BLaER1 treated with 17β-estradiol and CSF1 and Interleukin-3, amounts not matched to agents 10 nM and 100 nM (cell line): Measurements from ENCODE around the gene CIAPIN1.

Experiments used
- H3K27ac ChIP-seq, 11 experiments: shearing (Covaris generic); formaldehyde crosslinking; 2 replicates each; pipeline ENCODE4 v1.8.1; 2022
- H3K27me3 ChIP-seq, 11 experiments: shearing (Covaris generic); formaldehyde crosslinking; 2 replicates each; pipeline ENCODE4 v1.8.1; 2022
- H3K36me3 ChIP-seq, 11 experiments: shearing (Covaris generic); formaldehyde crosslinking; 2 replicates each; pipeline ENCODE4 v1.8.1; 2022
- H3K4me1 ChIP-seq, 10 experiments: shearing (Covaris generic); formaldehyde crosslinking; 2 replicates each; pipeline ENCODE4 v1.8.1; 2022
- H3K4me2 ChIP-seq, 11 experiments: shearing (Covaris generic); formaldehyde crosslinking; 2 replicates each; pipeline ENCODE4 v1.8.1; 2022
- H3K4me3 ChIP-seq, 10 experiments: shearing (Covaris generic); formaldehyde crosslinking; 2 replicates each; pipeline ENCODE4 v1.8.1; 2022
- H3K9ac ChIP-seq, 11 experiments: shearing (Covaris generic); formaldehyde crosslinking; 2 replicates each; pipeline ENCODE4 v1.8.1; 2022
- H3K9me3 ChIP-seq, 11 experiments: shearing (Covaris generic); formaldehyde crosslinking; replicated peaks in 1 of 11; 2 replicates each; pipeline ENCODE4 v1.8.1; 2022
- H4K20me1 ChIP-seq, 11 experiments: shearing (Covaris generic); formaldehyde crosslinking; 2 replicates each; pipeline ENCODE4 v1.8.1; 2022
- Cebpa-rat ChIP-seq, 11 experiments: shearing (Covaris generic); IDR thresholded peaks; 2 replicates each; pipeline ENCODE4 v1.8.1; 2022

The CIAPIN1 gene

DNA sequence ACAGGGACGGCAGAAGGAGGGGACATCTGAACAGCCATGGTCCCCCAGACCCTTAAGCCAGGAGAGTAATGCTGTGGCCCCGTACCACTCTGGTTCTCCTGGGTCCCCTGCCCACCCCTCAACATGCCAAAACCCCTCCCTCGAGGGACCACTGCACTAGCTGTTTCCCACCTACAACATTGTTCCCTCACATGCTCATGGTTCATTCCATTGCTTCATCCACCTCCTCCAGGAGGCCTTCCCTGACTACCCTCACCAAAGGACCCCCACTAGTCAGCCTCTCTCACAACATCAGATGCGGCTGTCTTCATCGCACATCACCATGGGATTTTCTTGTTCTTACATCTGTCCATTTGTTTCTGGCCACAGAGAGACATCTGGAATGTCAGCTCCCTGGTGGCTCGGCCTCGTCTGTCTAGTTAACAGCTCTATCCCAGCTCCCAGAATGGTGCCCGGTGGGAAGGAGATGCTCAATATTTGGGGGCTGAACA, 37.4 kb upstream of the CIAPIN1 start:
- peak overlapping the region in 8 of 11 experiments; percentile 91 to 99 (median 96); a peak in 14 of 22 replicates for H3K4me2 ChIP-seq
- peaks cover 22 to 54% (median 38%) of the 10 kb centered on the region in 10 experiments for H3K4me1 ChIP-seq
- peaks cover 0 to 50% (median 7%) of the 10 kb centered on the region in 11 experiments; a peak in 8 of 22 replicates for H4K20me1 ChIP-seq
- no peaks in the 10 kb centered on the region for H3K36me3 ChIP-seq
- peaks cover 4 to 10% (median 7%) of the 10 kb centered on the region in 11 experiments; a peak in 21 of 22 replicates for H3K9me3 ChIP-seq
- no peaks in the 10 kb centered on the region for H3K27me3 ChIP-seq
- H3K9ac ChIP-seq: peak overlapping the region in 2 of 11 experiments; percentile 83 to 84; a peak in 2 of 22 replicates
- no peak for TF ChIP-seq Cebpa-rat (IDR thresholded peaks at IDR 0.05)
- no peak overlapping the region for H3K27ac ChIP-seq
- H3K4me3 ChIP-seq: peak overlapping the region in 3 of 10 experiments; percentile 94 to 96 (median 94); a peak in 3 of 20 replicates

DNA sequence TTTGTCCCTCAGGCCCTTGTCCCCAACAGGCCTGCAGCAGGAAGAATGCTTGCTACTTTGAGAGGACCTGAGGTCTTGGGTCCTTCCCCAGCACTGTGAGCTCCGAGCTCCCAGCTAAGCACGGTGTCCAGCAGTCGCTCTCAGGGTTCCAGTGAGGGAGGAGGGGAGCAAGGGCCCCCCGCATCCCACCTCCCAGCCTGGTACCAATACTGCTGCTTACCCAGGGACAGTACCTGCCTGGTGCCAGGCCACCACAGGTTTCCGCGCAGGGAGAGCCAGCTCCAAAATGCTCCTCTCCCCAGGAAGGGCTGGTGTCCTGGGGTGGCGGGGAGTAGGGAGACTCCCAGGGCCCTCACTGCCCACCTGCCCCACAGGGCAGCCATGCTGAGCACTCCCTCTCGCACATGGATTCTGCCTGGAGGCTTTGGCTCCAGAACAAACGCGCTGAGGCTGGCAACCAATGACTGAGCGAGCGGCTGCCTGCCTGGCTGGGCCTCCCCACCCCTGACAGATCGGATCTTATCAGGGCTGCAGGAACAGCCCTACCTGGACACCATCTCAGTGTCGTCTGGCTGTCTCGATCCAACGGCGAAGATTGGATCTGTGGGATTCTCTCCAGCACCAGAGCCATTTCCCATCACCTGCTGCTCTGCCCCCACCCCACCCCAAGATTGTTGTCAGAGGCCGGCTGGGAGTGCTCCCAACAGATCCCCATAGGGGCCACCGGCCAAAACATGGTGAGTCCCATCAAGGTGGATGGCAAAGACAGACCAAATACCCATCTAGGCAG, 36.7 kb upstream of the CIAPIN1 start:
- no peak for TF ChIP-seq Cebpa-rat (IDR thresholded peaks at IDR 0.05)
- peak overlapping the region in 4 of 11 experiments; percentile 91 to 99 (median 96); a peak in 3 of 22 replicates for H3K4me2 ChIP-seq
- H3K9ac ChIP-seq: no peak overlapping the region
- H4K20me1 ChIP-seq: peaks cover 0 to 50% (median 7%) of the 10 kb centered on the region in 11 experiments; a peak in 8 of 22 replicates
- H3K27ac ChIP-seq: no peak overlapping the region
- peaks cover 28 to 60% (median 45%) of the 10 kb centered on the region in 10 experiments for H3K4me1 ChIP-seq
- H3K36me3 ChIP-seq: no peaks in the 10 kb centered on the region
- H3K27me3 ChIP-seq: no peaks in the 10 kb centered on the region
- peaks cover 0 to 3% (median under 1%) of the 10 kb centered on the region in 11 experiments; a peak in 9 of 22 replicates for H3K9me3 ChIP-seq
- H3K4me3 ChIP-seq: no peak overlapping the region

DNA sequence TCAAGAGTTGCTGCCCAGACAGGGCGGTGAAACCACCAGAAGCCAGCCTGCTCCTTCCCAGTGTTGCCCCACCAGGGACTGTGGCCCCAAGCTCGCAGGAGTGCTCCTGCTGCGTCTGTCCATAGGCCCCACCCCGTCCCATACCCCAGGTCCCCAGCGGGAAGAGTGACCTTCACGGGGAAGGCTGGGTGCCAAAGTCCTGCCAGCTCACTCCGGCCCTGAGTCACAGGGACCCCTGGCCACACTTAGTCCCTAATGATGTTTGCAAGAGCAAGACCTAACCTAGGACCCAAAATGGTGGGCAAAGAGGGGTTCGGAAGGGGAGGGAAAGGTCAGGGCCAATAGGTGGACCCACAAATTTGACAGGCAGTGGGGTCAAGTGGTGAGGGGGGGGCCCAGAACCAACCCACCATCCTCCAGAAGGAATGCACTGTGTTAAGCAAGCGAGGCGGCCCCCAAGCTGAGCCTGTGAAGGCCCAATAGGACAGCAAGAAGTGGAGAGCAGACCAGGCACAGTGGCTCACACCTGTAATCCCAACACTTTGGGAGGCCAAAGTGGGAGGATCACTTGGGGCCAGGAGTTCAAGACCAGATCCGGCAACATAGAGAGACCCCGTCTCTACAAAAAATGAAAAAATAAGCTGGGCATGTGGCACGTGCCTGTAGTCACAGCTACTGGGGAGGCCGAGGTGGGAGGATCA, 35.8 kb upstream of the CIAPIN1 start:
- Histone ChIP-seq H3K9ac (no peak overlapping the region), H3K27ac (no peak overlapping the region), H3K4me2 (no peak overlapping the region), H3K27me3 (no peaks in the 10 kb centered on the region), H3K36me3 (0 out of 22 replicates have a peak, but pooled peaks cover 0 to 1% (median 0%) of the 10 kb centered on the region in 11 experiments), H3K9me3 (no peaks in the 10 kb centered on the region), H4K20me1 (peaks cover 0 to 56% (median 13%) of the 10 kb centered on the region in 11 experiments; a peak in 17 of 22 replicates), H3K4me1 (peaks cover 37 to 69% (median 54%) of the 10 kb centered on the region in 10 experiments), H3K4me3 (no peak overlapping the region)
- TF ChIP-seq Cebpa-rat (IDR thresholded peaks at IDR 0.05): no peak

- no peak for TF ChIP-seq Cebpa-rat (IDR thresholded peaks at IDR 0.05)
Measured at GRCh38 chr16:57481421-57481820, 34.2 kb upstream of the CIAPIN1 start.

GRCh38 chr16:57480754-57481230, 33.6 kb upstream of the CIAPIN1 start:
- Histone ChIP-seq H3K36me3 (peaks cover 0 to 10% (median 0%) of the 10 kb centered on the region in 11 experiments; a peak in 1 of 22 replicates), H3K4me1 (peaks cover 53 to 80% (median 64%) of the 10 kb centered on the region in 10 experiments), H3K4me2 (peak overlapping the region in 9 of 11 experiments; percentile 95 to 100 (median 99); a peak in 16 of 22 replicates), H3K9ac (no peak overlapping the region), H4K20me1 (peaks cover 0 to 75% (median 32%) of the 10 kb centered on the region in 11 experiments; a peak in 18 of 22 replicates), H3K27me3 (no peaks in the 10 kb centered on the region), H3K27ac (no peak overlapping the region), H3K9me3 (no peaks in the 10 kb centered on the region), H3K4me3 (no peak overlapping the region)
- TF ChIP-seq Cebpa-rat (IDR thresholded peaks at IDR 0.05): no peak

More at GRCh38 chr16:57481421-57481820, 34.2 kb upstream of the CIAPIN1 start:
- no peak overlapping the region for H3K9ac ChIP-seq
- H3K36me3 ChIP-seq: peaks cover 0 to 10% (median 0%) of the 10 kb centered on the region in 11 experiments; a peak in 1 of 22 replicates
- peaks cover 0 to 72% (median 27%) of the 10 kb centered on the region in 11 experiments; a peak in 18 of 22 replicates for H4K20me1 ChIP-seq
- H3K27ac ChIP-seq: no peak overlapping the region
- 0 out of 22 replicates have a peak overlapping the region, but pooled peaks of 1 of the 11 experiments have one; percentile 99 for H3K4me2 ChIP-seq
- H3K4me1 ChIP-seq: peaks cover 49 to 75% (median 60%) of the 10 kb centered on the region in 10 experiments
- no peaks in the 10 kb centered on the region for H3K27me3 ChIP-seq
- H3K4me3 ChIP-seq: no peak overlapping the region
- no peaks in the 10 kb centered on the region for H3K9me3 ChIP-seq

- peaks cover 48 to 80% (median 64%) of the 10 kb centered on the region in 10 experiments for H3K4me1 ChIP-seq
- H3K4me2 ChIP-seq: peak overlapping the region; percentile 92 to 100 (median 97)
- H3K27me3 ChIP-seq: no peaks in the 10 kb centered on the region
- TF ChIP-seq Cebpa-rat (IDR thresholded peaks at IDR 0.05): no peak
- H3K27ac ChIP-seq: peak overlapping the region in 2 of 11 experiments; percentile 50; a peak in 1 of 22 replicates
- peaks cover 0 to 13% (median 0%) of the 10 kb centered on the region in 11 experiments; a peak in 1 of 22 replicates for H3K36me3 ChIP-seq
- H3K9ac ChIP-seq: peak overlapping the region in 9 of 11 experiments; percentile 39 to 71 (median 63); a peak in 15 of 22 replicates
- peak overlapping the region in 9 of 10 experiments; percentile 26 to 73 (median 60); a peak in 17 of 20 replicates for H3K4me3 ChIP-seq
- peaks cover 0 to 72% (median 34%) of the 10 kb centered on the region in 11 experiments; a peak in 19 of 22 replicates for H4K20me1 ChIP-seq
- H3K9me3 ChIP-seq: no peaks in the 10 kb centered on the region
Measured at GRCh38 chr16:57479976-57480753, 33.0 kb upstream of the CIAPIN1 start.

DNA sequence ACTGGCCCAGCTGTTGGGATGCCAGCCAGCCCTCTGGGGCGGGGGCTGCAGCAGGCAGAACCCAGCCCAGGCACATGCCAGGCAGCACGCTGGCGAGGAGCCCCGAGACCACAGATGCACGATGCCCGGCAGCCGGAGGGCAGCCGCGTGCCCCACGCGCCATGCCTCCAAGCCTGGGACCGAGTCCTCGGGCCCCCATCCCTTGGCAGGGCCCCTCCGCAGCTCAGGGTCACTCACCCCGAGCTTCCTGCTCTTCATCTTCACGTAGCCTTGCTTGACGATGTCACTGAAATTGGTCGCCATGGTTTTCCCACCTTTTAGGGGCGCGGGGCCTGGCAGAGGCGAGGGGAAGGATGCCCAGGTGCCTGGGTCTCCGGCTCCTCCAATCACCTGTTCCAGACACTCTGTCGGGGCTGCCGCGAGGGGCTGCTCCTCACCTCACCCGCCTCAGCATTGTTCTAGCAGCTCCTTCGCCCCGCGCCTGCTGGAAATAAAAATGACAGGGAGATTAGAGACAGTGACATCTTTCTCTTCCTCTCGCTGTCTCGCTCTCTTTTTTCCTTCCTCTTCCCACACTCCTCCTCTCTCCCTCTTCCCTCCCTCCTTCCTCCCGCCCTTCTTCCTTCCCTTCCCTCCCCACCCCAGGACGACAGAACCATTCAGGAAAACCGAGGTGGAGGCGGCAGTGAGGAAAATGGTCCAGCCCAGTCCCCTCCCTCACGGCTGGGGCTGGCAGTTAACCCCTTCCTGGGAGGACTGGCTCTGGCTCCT, 32.2 kb upstream of the CIAPIN1 start:
- Histone ChIP-seq H3K4me1 (peaks cover 46 to 80% (median 66%) of the 10 kb centered on the region in 10 experiments), H3K9me3 (no peaks in the 10 kb centered on the region), H3K27ac (peak overlapping the region in 9 of 11 experiments; percentile 42 to 62 (median 50); a peak in 15 of 22 replicates), H3K4me3 (peak overlapping the region in 9 of 10 experiments; percentile 26 to 73 (median 60); a peak in 18 of 20 replicates), H3K36me3 (peaks cover 0 to 21% (median 5%) of the 10 kb centered on the region in 11 experiments; a peak in 12 of 22 replicates), H3K4me2 (peak overlapping the region; percentile 92 to 100 (median 97)), H4K20me1 (peaks cover 0 to 72% (median 36%) of the 10 kb centered on the region in 11 experiments; a peak in 19 of 22 replicates), H3K27me3 (no peaks in the 10 kb centered on the region), H3K9ac (peak overlapping the region in 10 of 11 experiments; percentile 7 to 71 (median 62); a peak in 17 of 22 replicates)
- no peak for TF ChIP-seq Cebpa-rat (IDR thresholded peaks at IDR 0.05)
